Smooth muscle cell (in vitro differentiated cells): ENCODE results near the gene LNX1. TPM values are rescaled to one million over a fixed set of nuclear protein-coding genes. Genes with fewer than 3 reads are reported as not detected.

Experiments
- DNase-seq: peaks from one replicate; lab custom pipeline; 2025; ENCODE audit not compliant: unreplicated experiment; lab: John Stamatoyannopoulos, UW
- H2AFZ ChIP-seq: fragments of 200-600 bp; sonication (generic); 2 replicates; pipeline ENCODE4 v1.6.0; 2016; ENCODE audit warnings: antibody characterized with exemption, low read depth, mild to moderate bottlenecking
- H3F3A ChIP-seq: fragments of 200-600 bp; sonication (generic); 2 replicates; pipeline ENCODE4 v1.6.0; 2017; ENCODE audit warnings: antibody characterized with exemption, low read depth
- H3K27ac ChIP-seq: fragments of 200-600 bp; sonication (generic); 2 replicates; pipeline ENCODE4 v1.5.1; 2016; ENCODE audit warnings: low read depth, mild to moderate bottlenecking
- H3K27me3 ChIP-seq: fragments of 200-600 bp; sonication (generic); 2 replicates; pipeline ENCODE4 v1.6.1; 2016; ENCODE audit warnings: low read depth, mild to moderate bottlenecking
- H3K36me3 ChIP-seq: fragments of 200-600 bp; sonication (generic); 2 replicates; pipeline ENCODE4 v1.5.1; 2016; ENCODE audit warnings: low read depth
- H3K4me1 ChIP-seq: fragments of 200-600 bp; sonication (generic); 2 replicates; pipeline ENCODE4 v1.5.1; 2016; ENCODE audit warnings: low read depth
- H3K4me2 ChIP-seq: fragments of 200-600 bp; sonication (generic); 2 replicates; pipeline ENCODE4 v1.6.0; 2016; ENCODE audit warnings: mild to moderate bottlenecking
- H3K4me3 ChIP-seq: fragments of 200-600 bp; sonication (generic); 2 replicates; pipeline ENCODE4 v1.5.1; 2016; ENCODE audit warnings: mild to moderate bottlenecking
- H3K79me2 ChIP-seq: fragments of 200-600 bp; sonication (generic); 2 replicates; pipeline ENCODE4 v1.6.0; 2016; ENCODE audit warnings: low read depth, mild to moderate bottlenecking
- H3K9ac ChIP-seq: fragments of 200-600 bp; sonication (generic); 2 replicates; pipeline ENCODE4 v1.6.0; 2016; ENCODE audit warnings: low read depth
- H3K9me3 ChIP-seq: fragments of 200-600 bp; sonication (generic); replicated peaks from 2 replicates; pipeline ENCODE4 v1.5.1; 2016; ENCODE audit warnings: low read depth
- H4K20me1 ChIP-seq: fragments of 200-600 bp; sonication (generic); 2 replicates; pipeline ENCODE4 v1.6.0; 2016; ENCODE audit warnings: low read depth
- CTCF ChIP-seq: fragments of 200-600 bp; sonication (generic); IDR thresholded peaks from 2 replicates; pipeline ENCODE4 v1.5.1; 2017; ENCODE audit warnings: borderline replicate concordance, mild to moderate bottlenecking, antibody characterized with exemption; ENCODE audit not compliant: insufficient read depth, poor library complexity, severe bottlenecking
- WGBS: methylation state at CpG from one replicate; pipeline ENCODE4 v1.1.7; 2016; ENCODE audit warnings: low lambda C conversion rate; 5-methylcytosine and 5-hydroxymethylcytosine counted together
- polyA plus RNA-seq: library from polyadenylated mRNA; unstranded; fragments of >200 nt; fragmentation: Nextera tagmentation; extraction: Ambion mirVana; gene quantifications from 2 replicates; pipeline ENCODE4 v1.2.1, GENCODE V29; 2016
- total RNA-seq: library from RNA; depleted of rRNA; stranded (reverse); fragments of >200 nt; gene quantifications from 2 replicates; pipeline ENCODE4 v1.2.3, GENCODE V29; 2014

The LNX1 gene
- total and polyA plus RNA-seq, 2 experiments from 2014 or later: 2.3 to 4.3 TPM

GRCh38 chr4:53522334-53522733, 69.0 kb downstream of the LNX1 start:
- Histone ChIP-seq H3K4me2 (no peak overlapping the region), H3K9me3 (no peaks in the 10 kb centered on the region), H3K9ac (no peak overlapping the region), H3K27me3 (no peaks in the 10 kb centered on the region), H3K79me2 (no peaks in the 10 kb centered on the region), H3K4me3 (no peak overlapping the region), H3K4me1 (peaks cover 15% of the 10 kb centered on the region), H2AFZ (no peak overlapping the region), H3K36me3 (no peaks in the 10 kb centered on the region), H3K27ac (no peak overlapping the region), H4K20me1 (no peaks in the 10 kb centered on the region), H3F3A (no peaks in the 10 kb centered on the region)
- DNase-seq: no peak
- no peak for TF ChIP-seq CTCF

GRCh38 chr4:53520116-53520515, 71.2 kb downstream of the LNX1 start:
- no peak overlapping the region for H3K4me3 ChIP-seq
- WGBS: 43% methylated on average over 6 of the region's 6 CpGs

GRCh38 chr4:53518807-53519206, 72.5 kb downstream of the LNX1 start:
- Histone ChIP-seq H3K27ac (no peak overlapping the region), H3K9me3 (no peaks in the 10 kb centered on the region), H4K20me1 (no peaks in the 10 kb centered on the region), H3K4me1 (peaks cover 4% of the 10 kb centered on the region), H3K79me2 (no peaks in the 10 kb centered on the region), H3F3A (no peaks in the 10 kb centered on the region), H3K9ac (no peak overlapping the region), H3K4me2 (no peak overlapping the region), H3K27me3 (no peaks in the 10 kb centered on the region), H3K36me3 (no peaks in the 10 kb centered on the region), H2AFZ (no peak overlapping the region), H3K4me3 (no peak overlapping the region)
- WGBS: 89% methylated on average over 3 of the region's 3 CpGs
- TF ChIP-seq CTCF: no peak
- DNase-seq: no peak

More at GRCh38 chr4:53520116-53520515, 71.2 kb downstream of the LNX1 start:
- no peaks in the 10 kb centered on the region for H3K36me3 ChIP-seq
- H3K4me1 ChIP-seq: peaks cover 4% of the 10 kb centered on the region
- H2AFZ ChIP-seq: no peak overlapping the region
- no peak overlapping the region for H3K4me2 ChIP-seq
- no peak overlapping the region for H3K9ac ChIP-seq
- H4K20me1 ChIP-seq: no peaks in the 10 kb centered on the region
- DNase-seq: no peak
- H3K27ac ChIP-seq: no peak overlapping the region
- no peaks in the 10 kb centered on the region for H3K27me3 ChIP-seq
- H3K9me3 ChIP-seq: no peaks in the 10 kb centered on the region
- TF ChIP-seq CTCF: no peak
- no peaks in the 10 kb centered on the region for H3F3A ChIP-seq
- no peaks in the 10 kb centered on the region for H3K79me2 ChIP-seq

GRCh38 chr4:53515076-53515475, 76.2 kb downstream of the LNX1 start:
- H3K9ac ChIP-seq: no peak overlapping the region
- H4K20me1 ChIP-seq: no peaks in the 10 kb centered on the region
- H3K9me3 ChIP-seq: no peaks in the 10 kb centered on the region
- 96% methylated on average over 4 of the region's 4 CpGs for WGBS
- no peak overlapping the region for H2AFZ ChIP-seq
- H3K79me2 ChIP-seq: no peaks in the 10 kb centered on the region
- no peak overlapping the region for H3K4me2 ChIP-seq
- no peaks in the 10 kb centered on the region for H3K4me1 ChIP-seq
- H3K36me3 ChIP-seq: no peaks in the 10 kb centered on the region
- no peak for TF ChIP-seq CTCF
- no peak overlapping the region for H3K4me3 ChIP-seq
- no peaks in the 10 kb centered on the region for H3F3A ChIP-seq
- DNase-seq: no peak
- no peak overlapping the region for H3K27ac ChIP-seq
- H3K27me3 ChIP-seq: no peaks in the 10 kb centered on the region
